Caco-2 (cell line): Measurements from ENCODE around the gene SLC35E1. TPM values are rescaled to one million over a fixed set of nuclear protein-coding genes. Genes with fewer than 3 reads are reported as not detected.
"Not testable (repeated sequence)": the region's sequence is repeated elsewhere in the genome, so short reads cannot be mapped to it uniquely, and the experiment has no call there.

Experiments used
- BruUV-seq: library from RNA; stranded (reverse); fragments of 400-500 nt; replicated peaks from 2 replicates; lab custom pipeline; 2021; lab: Mats Ljungman, UMichigan
- CTCF ChIA-PET: fragments of 300-600 bp; sonication (Branson Sonifier 250); formaldehyde crosslinking; loops from one replicate; lab custom pipeline; 2022; ENCODE audit warnings: antibody characterized with exemption; lab: Charles Lee
- POLR2A ChIA-PET: fragments of 300-600 bp; sonication (Branson Sonifier 250); formaldehyde crosslinking; loops from one replicate; lab custom pipeline; 2022; ENCODE audit warnings: antibody characterized with exemption; lab: Charles Lee
- DNase-seq, 2 experiments: peaks; one replicate each; pipeline versions ENCODE4 v3.0.0 to v3.0.0-alpha.2; 2020 to 2022
- H3K27me3 ChIP-seq: replicated peaks from 2 replicates; pipeline ENCODE4 v1.6.0; 2011; ENCODE audit warnings: low read length; ENCODE audit not compliant: control insufficient read depth, insufficient read depth
- H3K36me3 ChIP-seq: 2 replicates; pipeline ENCODE4 v1.5.1; 2011; ENCODE audit warnings: low read length; ENCODE audit not compliant: control insufficient read depth, insufficient read depth
- H3K4me1 ChIP-seq: fragments of 250-450 bp; sonication (Bioruptor Pico); 2 replicates; pipeline ENCODE4 v1.5.1; 2020; ENCODE audit warnings: mild to moderate bottlenecking
- H3K4me3 ChIP-seq: 2 replicates; pipeline ENCODE4 v1.5.1; 2011; ENCODE audit warnings: low read depth, mild to moderate bottlenecking, control low read depth, low read length
- H3K9me3 ChIP-seq: fragments of 250-450 bp; sonication (Bioruptor Pico); 2 replicates; pipeline ENCODE4 v1.5.1; 2020; ENCODE audit warnings: mild to moderate bottlenecking, moderate library complexity
- H3K27ac Mint-ChIP-seq: one replicate; pipeline ENCODE4 v1.8.0; 2022; ENCODE audit warnings: mixed read lengths; ENCODE audit not compliant: unreplicated experiment
- H3K27me3 Mint-ChIP-seq: one replicate; pipeline ENCODE4 v1.8.0; 2022; ENCODE audit warnings: mixed read lengths; ENCODE audit not compliant: insufficient read depth, unreplicated experiment
- H3K36me3 Mint-ChIP-seq: one replicate; pipeline ENCODE4 v1.8.0; 2022; ENCODE audit warnings: mild to moderate bottlenecking, mixed read lengths; ENCODE audit not compliant: insufficient read depth, unreplicated experiment
- H3K4me1 Mint-ChIP-seq: one replicate; pipeline ENCODE4 v1.8.0; 2022; ENCODE audit warnings: low read depth, mixed read lengths; ENCODE audit not compliant: unreplicated experiment
- H3K4me3 Mint-ChIP-seq: one replicate; pipeline ENCODE4 v1.8.0; 2022; ENCODE audit warnings: mild to moderate bottlenecking, moderate library complexity, mixed read lengths; ENCODE audit not compliant: unreplicated experiment
- H3K9me3 Mint-ChIP-seq: one replicate; pipeline ENCODE4 v1.8.0; 2022; ENCODE audit warnings: mixed read lengths; ENCODE audit not compliant: unreplicated experiment
- intact Hi-C: fragments of 100-400 bp; cut with micrococcal nuclease; formaldehyde crosslinking; loops from one replicate; pipeline ENCODE4 v1.10.0; 2022; ENCODE audit not compliant: unreplicated experiment
- total RNA-seq: library from RNA; stranded (reverse); gene quantifications from 2 replicates; pipeline ENCODE4 v1.2.3, GENCODE V29; 2022
- TF ChIP-seq, protein P1 (sequence below), 2 experiments: fragments of 200-600 bp in 1 of 2; IDR thresholded peaks; 1 replicate in 1 of 2; 2 replicates in 1 of 2; pipeline versions ENCODE4 v1.5.1 to v1.8.0; 2011 to 2022; ENCODE audit warnings: antibody characterized with exemption in 1 of 2, control low read depth in 1 of 2, inconsistent platforms in 1 of 2, low read depth in 1 of 2, low read length in 1 of 2, mild to moderate bottlenecking in 1 of 2, moderate library complexity in 1 of 2; ENCODE audit not compliant: insufficient read depth in 1 of 2, severe bottlenecking in 1 of 2, unreplicated experiment in 1 of 2

Gene SLC35E1
- total RNA-seq, 1 experiment from 2014 or later = 37.9 TPM

DNA sequence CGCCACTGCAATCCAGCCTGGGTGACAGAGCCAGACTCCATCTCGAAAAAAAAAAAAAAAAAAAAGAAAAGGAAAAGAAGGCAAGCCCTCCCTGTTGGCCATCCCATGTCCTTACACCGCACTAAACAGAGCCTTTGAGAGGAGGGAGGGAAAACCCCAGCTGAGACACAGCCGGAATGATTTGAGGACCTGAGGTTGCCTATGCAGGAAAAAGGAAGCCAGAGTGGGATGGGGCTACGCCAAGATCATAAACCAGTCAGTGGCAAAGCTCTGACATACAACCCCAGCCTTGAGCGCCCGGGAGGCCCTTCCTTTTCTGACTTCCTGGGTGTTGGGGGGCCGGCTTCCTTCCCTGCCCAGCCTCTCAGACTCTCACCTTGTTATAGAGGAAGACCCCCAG lies 17.4 kb downstream of the SLC35E1 start:
- ChIA-PET POLR2A (no interaction called here), CTCF (no interaction called here)
- no peak for DNase-seq
- H3K4me1 Mint-ChIP-seq = no peaks in the 10 kb centered on the region
- Histone ChIP-seq H3K36me3 (peaks cover 1% of the 10 kb centered on the region; the same call in 1 of the 2 replicates), H3K4me3 (no peak overlapping the region), H3K27me3 (no peaks in the 10 kb centered on the region), H3K4me1 (no peaks in the 10 kb centered on the region), H3K9me3 (no peaks in the 10 kb centered on the region)
- TF ChIP-seq, protein P1, sequence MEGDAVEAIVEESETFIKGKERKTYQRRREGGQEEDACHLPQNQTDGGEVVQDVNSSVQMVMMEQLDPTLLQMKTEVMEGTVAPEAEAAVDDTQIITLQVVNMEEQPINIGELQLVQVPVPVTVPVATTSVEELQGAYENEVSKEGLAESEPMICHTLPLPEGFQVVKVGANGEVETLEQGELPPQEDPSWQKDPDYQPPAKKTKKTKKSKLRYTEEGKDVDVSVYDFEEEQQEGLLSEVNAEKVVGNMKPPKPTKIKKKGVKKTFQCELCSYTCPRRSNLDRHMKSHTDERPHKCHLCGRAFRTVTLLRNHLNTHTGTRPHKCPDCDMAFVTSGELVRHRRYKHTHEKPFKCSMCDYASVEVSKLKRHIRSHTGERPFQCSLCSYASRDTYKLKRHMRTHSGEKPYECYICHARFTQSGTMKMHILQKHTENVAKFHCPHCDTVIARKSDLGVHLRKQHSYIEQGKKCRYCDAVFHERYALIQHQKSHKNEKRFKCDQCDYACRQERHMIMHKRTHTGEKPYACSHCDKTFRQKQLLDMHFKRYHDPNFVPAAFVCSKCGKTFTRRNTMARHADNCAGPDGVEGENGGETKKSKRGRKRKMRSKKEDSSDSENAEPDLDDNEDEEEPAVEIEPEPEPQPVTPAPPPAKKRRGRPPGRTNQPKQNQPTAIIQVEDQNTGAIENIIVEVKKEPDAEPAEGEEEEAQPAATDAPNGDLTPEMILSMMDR (IDR thresholded peaks at IDR 0.05; ENCODE audit: insufficient read depth in 1 of 2, low read depth in 1 of 2, low read length in 1 of 2, severe bottlenecking in 1 of 2, unreplicated experiment in 1 of 2) = no peak
- intact Hi-C loops = no loop called here
- no peak overlapping the region for H3K4me3 Mint-ChIP-seq
- H3K27me3 Mint-ChIP-seq = no peaks in the 10 kb centered on the region
- peaks cover 38% of the 10 kb centered on the region for H3K36me3 Mint-ChIP-seq
- H3K27ac Mint-ChIP-seq = no peak overlapping the region
- no TSS peak for BruUV-seq
- no peaks in the 10 kb centered on the region for H3K9me3 Mint-ChIP-seq

DNA sequence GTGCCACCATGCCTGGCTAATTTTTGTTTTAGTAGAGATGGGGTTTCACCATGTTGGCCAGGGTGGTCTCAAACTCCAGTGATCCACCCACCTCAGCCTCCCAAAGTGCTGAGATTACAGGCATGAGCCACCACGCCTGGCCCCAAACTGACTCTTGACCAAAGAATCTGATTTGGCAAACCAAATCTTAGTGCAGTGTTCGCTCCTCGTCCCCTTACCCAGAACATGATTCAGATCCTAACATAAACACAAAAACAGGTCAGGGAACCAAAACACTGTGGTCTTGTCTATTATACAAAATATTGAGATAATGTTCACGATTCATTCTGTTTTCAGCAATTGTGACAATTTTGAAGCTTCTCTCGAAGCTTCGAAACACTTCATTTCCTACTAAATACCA lies 20.3 kb downstream of the SLC35E1 start:
- DNase-seq, POLR2A ChIA-PET, CTCF ChIA-PET, H3K4me3 ChIP-seq, H3K27me3 ChIP-seq, H3K4me1 Mint-ChIP-seq, H3K27ac Mint-ChIP-seq, intact Hi-C loops, H3K9me3 Mint-ChIP-seq, H3K4me3 Mint-ChIP-seq, H3K27me3 Mint-ChIP-seq, H3K36me3 ChIP-seq, H3K9me3 ChIP-seq, H3K4me1 ChIP-seq: not testable (repeated sequence)
- BruUV-seq = TSS peak; percentile 21
- peaks cover 15% of the 10 kb centered on the region for H3K36me3 Mint-ChIP-seq

DNA sequence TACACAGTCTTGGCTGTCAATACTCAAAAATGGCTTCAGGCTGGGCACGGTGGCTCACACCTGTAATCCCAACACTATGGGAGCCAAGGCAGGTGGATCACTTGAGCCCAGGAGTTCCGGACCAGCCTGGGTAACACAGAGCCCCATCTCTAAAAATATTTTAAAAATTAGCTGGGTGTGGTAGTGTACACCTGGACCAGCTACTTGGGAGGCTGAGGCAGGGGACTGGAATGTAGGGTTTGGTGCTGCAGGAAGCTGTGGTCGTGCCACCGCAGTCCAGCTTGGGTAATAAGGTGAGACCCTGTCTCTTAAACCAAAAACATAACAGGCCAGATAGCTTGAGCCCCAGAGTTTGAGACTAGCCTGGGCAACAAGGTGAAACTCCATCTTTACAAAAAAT lies 23.3 kb downstream of the SLC35E1 start:
- ChIA-PET POLR2A (no interaction called here), CTCF (no interaction called here)
- Mint-ChIP-seq H3K4me1 (no peaks in the 10 kb centered on the region), H3K27ac (no peak overlapping the region), H3K36me3 (no peaks in the 10 kb centered on the region), H3K9me3 (no peaks in the 10 kb centered on the region), H3K27me3 (no peaks in the 10 kb centered on the region), H3K4me3 (no peak overlapping the region)
- Histone ChIP-seq H3K9me3 (no peaks in the 10 kb centered on the region), H3K4me1 (no peaks in the 10 kb centered on the region), H3K27me3 (no peaks in the 10 kb centered on the region), H3K4me3 (no peak overlapping the region), H3K36me3 (no peaks in the 10 kb centered on the region)
- intact Hi-C loops = no loop called here
- no peak for DNase-seq
- BruUV-seq = no TSS peak
- TF ChIP-seq, protein P1 (IDR thresholded peaks at IDR 0.05; ENCODE audit: insufficient read depth in 1 of 2, low read depth in 1 of 2, low read length in 1 of 2, severe bottlenecking in 1 of 2, unreplicated experiment in 1 of 2) = no peak
